HK-2 (cell line): ENCODE measurements around the gene CHST7.

Experiments used
- DNase-seq: peaks from one replicate; pipeline ENCODE4 v3.0.0-alpha.2; 2018; ENCODE audit not compliant: unreplicated experiment

Gene CHST7

DNA sequence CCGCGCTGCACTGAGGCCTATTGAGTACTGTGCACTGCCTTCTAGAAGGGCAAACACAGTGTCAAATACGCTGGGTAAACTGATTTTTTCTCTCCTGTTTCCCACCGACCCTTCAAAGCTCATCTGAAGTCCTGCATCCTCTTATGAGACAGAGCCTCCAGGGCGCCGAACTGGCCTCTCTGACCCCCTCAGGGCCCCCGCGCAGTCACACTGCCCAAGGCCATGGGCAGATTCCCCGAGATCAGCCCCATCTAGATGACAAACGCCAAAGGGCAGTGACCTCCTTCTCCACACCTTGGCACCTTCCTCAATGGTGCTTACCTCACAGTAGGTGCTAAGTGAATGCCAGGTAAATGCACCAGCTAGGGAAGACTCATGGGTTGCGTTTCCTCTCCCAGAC is 34.4 kb downstream of the CHST7 start:
- no peak for DNase-seq

DNA sequence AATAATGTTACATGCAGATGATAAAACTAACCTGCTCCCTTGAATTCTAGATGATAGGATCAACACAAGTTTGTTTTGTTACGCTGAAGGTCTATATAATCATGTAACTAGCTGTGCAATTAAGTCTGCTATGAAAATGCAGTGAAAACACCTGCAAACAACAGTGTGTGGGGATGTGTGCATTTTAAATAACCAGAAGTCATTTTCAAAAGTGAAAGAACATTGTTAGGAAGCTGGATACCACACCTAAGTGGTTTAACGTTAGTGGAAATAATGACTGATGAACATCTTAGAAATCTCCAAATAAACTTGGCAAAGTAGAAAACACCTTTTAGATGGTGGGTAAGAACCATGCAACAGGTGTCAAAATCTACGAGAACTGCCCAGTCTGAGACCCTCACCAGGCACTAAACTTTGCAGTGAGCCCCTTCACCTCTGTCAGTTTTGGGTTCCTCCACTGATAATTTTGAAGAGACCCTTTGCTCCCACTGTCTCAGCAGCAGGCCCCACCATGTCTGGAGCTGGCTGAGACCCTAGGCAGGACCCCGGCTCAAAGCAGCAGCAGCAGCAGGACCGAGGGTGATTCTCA is 36.6 kb downstream of the CHST7 start:
- no peak for DNase-seq

DNA sequence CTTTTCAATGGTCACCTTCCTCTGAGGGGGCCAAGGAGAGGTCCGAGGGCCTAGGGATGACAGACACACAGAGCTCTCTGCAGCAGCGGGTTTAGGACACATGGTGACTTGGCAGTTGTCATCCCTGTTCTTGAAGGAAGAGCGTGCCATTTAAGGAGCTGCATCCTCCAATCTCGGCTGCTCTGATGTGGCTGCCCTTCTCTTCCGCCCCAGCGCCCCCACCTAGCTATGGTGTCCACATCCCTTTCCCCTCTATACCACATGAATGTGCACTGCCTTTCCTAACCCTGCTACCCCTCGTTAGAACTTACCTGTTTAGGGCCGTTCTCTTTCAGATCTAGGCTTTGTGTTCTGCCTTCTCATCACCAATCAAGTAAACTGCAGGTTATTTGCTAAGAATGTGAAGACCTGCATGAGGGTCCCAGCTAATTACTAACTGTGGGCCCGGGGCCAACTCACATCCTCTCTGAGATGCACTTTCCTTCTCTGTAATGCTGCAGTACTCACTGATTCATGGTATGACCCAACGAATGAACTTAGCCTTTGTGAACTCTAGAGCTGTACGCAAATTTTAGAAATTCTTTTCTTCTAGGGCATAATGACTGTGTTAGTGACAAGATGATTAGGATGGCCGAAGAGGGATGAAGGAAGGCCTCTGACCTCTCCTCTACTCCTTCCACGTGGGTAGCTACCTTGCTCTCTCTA is 38.2 kb downstream of the CHST7 start:
- no peak for DNase-seq

DNA sequence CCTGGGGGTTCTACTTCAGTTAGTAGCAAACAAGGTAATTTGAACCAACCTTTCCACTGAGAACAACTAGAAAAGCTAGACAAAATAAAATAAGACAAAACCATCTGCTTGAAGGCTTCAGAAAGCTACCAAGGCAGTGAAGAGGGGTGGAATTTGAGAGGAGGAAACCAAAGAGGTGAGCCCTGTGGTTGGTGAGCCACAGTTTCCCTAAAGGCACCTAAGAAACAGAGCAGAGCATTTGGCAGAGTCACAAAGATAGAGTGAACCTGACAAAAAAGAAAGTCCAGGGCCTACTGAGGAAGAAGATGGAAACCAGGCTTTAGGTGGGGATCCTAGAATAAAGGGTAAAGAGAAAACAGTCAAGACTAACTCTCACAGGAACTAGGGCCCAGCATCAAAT is 44.3 kb downstream of the CHST7 start:
- no peak for DNase-seq

DNA sequence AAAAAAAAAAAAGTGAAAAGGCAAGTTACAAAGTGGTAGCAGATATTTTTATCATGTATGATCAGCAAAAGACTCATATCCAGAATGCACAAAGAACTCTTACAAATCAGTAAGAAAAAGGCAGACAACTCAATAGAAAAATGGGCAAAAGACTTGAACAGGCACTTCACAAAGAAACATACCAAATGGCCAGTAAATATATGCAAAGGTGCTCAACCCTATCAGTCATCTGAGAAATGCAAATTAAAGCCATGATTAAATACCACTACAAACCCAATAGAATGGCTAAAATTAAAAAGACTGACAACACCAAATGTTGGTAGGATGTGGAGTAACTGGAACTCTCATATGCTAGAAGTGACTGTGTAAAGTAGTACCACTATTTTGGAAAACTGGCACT is 45.4 kb downstream of the CHST7 start:
- DNase-seq = no peak

DNA sequence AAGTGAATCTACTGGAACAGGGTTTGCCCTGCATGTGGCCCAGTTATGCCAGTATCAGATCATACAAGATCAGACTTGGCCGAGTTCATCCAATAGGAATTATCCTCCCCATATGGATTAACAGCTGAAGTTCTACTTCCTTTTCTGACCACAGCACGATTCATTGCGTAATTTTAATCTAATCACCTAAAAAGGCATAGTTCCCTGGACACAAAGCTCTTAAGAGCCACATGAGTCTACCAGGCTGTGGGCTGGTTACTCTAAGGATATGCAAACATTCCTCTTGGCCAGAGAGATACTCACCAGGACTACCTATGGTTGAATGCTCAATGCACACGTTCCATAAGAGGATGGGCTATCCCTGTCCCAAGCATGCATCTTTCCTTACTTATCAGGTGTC is 46.9 kb downstream of the CHST7 start:
- no peak for DNase-seq

DNA sequence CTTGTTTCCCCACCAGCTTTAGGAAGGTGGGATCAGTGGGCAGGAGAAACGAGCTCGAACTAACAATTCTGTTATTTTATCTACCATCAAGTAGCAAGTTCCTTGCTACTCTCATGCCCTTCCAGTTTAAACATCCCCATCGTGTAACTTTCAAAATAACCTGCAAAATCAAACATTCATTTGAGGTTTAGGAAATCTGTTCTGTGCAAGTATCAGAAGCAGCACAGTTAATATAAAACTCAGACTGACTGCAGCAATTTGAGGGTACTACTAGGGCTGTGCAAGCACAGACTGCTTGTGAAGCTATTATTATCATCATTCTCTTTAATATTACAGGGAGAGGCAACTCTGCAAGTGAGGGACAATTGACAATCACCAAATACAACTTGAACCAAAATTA is 48.0 kb downstream of the CHST7 start:
- no peak for DNase-seq

DNA sequence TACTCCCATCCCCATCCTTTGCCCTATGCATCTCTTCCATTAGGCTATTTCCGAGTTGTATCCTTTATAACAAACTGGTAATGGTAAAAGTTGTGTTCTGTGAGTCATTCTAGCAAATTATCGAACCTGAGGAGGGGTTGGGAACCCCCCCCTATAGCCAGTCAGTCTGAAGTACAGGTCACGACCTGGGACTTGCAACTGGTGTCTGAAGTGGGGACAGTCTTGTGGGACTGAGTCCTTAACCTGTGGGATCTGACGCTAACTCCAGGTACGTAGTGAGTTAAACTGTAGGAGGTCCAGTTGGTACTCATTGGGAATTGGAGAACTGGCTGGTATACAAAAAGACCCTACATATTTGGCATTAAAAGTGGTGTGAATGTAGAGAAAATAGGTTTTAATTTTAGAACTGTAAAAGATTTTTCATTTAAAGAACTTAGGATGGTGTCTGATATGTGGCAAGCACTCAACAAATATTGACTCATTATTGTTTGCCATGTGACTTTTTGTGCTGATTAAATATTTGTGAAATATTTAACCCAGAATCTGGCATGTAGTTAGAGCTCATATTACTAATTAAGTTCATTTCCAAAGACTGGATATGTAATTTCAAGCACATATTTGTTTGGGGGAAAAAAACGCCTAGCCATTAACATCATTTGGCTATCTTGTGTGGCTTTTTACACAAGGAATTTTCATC is 50.7 kb downstream of the CHST7 start:
- no peak for DNase-seq

DNA sequence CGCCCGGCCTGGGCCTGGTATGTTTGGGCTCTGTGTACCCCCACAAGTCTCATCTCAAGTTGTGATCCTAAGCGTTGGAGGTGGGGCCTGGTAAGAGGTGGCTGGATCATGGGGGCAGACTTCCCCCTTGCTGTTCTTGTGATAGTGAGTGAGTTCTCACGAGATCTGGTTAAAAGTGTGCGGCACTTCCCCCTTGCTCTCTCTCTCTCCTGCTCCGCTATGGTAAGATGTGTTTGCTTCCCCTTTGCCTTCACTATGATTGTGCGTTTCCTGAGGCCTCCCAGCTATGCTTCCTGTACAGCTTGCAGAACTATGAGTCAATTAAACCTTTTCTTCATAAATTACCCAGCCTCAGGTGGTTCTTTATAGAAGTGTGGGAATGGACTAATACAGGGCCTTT is 53.0 kb downstream of the CHST7 start:
- no peak for DNase-seq

DNA sequence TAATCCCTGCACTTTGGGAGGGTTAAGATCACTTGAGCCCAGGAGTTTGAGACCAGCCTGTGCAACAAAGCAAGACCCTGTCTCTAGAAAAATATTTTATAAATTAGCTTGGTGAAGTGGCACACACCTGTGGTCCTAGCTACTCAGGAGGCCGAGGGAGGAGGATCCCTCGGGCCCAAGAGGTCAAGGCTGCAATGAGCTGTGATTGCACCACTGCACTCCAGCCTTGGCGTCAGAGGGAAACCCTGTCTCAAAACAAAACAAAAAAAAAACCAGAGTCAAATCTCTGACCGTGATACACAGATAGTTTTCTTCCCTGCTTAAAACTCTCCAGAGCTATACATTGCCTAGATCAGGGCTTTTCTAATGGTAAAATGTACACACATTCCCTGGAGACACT is 53.5 kb downstream of the CHST7 start:
- no peak for DNase-seq

DNA sequence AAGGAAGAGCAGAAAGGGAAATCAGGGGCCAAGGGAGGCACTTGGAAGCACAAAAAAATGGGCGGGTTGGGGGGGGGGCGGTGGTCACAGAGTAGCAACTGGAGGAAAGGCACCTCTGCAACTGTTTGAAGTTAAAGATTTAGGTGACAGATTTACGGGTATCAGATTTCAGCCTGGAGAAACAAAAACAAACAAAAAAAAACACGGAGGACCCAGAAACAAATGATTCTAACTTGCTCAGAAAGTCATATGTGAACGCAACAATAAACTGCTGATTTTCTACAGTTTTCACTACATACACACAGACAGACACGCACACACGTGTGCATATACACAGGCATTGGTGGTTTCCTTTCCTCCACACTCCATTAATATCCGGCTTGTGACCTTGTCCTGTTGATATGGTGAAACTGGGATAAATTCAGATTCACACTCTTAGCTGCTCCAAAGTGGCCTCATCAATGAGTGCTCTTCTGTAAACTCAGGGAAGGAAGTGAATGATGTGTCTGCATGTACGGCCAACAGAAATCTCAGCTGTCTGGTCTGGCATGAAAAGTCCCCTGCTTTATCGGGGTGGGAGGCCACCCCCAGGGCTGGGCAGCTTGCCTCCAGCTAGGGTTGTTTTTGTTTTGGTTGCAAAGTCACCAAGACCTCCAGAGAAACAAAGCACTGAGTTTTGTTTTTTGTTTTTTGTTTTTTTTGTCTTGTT is 54.3 kb downstream of the CHST7 start:
- DNase-seq = no peak

DNA sequence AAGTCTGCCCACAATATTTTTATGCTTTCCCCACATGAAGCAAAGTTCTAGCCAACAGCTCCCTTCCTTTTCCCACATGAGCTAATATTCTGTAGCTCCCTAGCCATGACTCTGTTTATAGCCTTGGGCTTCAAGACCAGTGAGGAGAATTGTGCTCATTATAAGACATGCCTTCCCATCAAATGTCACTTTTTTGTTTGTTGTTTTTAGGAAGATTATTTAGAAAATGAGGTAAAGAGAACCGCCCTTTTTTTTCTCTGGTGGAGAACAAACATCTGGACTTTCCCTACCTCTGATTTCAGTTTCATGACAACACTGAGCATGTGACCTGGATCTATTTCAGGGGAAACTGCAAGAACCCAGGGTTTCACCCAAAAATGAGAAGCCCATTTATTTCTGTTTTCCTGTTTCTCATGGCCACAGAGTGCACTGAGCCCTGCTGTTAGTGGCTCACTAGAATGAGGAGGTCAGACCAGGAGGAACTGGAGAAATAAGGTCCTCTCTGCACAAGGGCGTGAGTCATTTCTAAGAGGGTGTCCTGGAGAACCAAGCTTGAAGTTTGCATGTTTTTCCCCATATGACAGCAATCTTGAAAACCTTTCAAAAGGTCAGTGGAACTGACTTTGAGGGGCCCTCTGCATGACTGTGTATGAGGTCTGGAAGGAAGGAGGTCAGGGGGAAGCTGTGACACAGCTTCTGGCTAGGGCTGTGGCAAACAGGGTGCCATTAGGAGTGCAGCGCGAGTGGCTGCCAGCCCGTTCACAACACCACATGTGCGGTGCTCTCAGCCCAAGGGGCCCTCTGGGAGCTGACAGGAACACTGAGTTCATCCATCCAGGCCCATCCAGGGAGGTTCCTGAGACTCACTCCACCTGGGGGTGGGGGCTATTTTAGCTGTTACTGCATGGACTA is 55.2 kb downstream of the CHST7 start:
- DNase-seq = no peak

DNA sequence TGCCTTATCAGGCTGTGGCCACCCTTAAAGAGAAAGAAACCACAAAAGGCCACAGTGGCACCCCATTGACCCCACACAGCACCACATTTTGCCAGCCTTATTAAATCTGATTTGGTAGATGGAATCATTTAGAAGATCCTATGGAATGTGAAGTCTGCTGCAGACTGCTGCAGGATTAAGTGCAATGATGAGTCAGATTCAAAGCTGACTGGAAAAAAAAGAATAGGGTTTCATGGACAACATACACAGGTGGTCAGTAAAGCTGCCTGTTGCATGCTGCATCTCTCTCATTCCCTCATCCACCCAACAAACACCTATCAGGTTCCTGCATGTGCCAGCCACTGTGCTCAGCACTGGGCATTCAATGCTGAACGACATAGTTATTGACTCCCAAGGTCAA is 56.6 kb downstream of the CHST7 start:
- DNase-seq = no peak

DNA sequence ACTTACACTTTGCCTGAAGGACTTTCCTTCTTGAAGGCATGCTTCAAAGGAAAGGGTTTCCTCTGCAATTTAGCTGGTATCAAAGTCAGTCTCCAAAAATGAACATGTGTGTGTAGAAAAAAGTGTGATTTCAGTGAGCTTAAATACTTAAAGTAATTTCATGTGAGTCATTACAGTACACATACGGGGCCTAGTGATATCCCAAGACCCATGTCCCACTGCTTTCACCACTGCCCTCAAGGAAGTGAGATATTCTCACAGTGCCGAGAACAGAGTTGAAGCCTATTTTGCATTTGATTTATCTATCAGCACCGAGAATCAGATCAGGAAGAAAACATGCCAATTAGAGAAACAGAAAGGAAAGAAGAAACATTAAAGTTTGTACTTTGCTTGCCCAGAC is 61.0 kb downstream of the CHST7 start:
- DNase-seq = no peak

DNA sequence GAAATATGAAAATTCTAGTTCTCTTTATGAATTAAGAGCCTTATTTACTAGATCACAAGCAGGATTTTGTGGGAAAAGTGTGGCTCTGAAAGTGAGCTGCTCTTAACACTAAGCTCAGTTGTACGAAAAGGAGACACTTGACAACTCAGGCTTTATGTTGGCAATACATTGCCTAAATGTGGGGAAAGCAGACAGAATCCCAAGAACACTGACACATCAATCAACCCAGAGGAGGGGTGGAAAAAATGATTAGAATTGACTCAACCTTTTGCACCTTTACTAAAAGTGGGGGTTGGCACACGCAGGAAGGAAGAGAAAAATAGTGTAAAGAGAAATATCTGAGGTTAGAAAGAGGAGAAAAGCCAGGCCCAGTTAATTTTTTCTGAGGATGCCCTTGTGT is 61.6 kb downstream of the CHST7 start:
- DNase-seq = no peak

DNA sequence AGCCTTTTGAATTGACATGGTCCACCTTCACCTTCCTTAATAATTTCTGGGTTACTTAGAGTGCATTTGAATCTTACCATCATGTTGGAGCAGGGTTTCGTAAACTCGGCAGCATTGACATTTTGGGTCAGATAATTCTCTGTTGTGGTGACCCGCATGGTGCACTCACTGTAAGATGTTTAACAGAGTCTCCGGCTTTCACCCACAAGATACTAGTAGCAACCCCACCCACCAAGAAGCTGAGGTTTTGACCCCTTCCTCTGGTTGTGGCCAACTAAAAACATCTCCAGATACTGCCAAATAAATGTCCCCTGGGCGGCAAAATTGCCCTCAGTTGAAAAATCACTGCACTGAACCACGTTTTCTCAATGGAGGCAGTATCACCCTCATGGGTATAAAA is 62.7 kb downstream of the CHST7 start:
- DNase-seq = no peak

DNA sequence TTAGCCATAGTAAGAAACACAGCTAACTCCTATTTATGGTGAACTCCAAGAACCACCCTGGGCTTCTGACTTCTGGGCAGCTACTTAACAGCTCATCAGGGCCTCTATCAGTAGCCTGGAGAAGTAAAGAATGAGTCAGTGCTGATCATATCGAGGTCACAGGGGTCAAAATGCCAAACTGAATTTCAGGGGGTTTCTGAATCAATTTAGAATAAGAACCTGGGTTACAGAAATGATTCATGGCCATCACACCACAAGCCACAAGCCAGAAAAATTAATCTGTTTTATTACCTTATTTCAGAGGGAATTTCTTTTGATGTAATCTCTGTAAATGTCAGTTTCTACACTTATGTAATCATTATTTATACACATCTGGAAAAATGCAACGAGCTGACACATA is 64.4 kb downstream of the CHST7 start:
- no peak for DNase-seq

DNA sequence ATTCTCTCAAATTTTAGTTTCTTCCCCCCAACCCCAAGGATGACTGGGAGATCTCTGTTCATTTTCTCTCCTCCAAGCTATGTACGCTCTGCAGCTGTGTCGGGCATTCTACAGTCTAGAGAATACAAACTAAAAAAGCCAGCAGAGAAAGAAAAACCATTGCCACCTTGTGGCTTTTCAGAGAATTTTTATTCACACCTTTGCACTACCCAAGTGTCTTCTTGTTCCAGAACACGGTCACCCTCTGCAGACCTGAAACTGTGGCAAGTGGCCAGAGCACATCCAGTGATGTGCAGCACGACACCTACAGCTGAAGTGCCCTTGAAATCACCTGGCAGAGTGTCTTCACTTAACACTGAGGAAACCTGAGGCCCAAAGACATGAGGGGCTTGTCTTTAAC is 68.6 kb downstream of the CHST7 start:
- no peak for DNase-seq

DNA sequence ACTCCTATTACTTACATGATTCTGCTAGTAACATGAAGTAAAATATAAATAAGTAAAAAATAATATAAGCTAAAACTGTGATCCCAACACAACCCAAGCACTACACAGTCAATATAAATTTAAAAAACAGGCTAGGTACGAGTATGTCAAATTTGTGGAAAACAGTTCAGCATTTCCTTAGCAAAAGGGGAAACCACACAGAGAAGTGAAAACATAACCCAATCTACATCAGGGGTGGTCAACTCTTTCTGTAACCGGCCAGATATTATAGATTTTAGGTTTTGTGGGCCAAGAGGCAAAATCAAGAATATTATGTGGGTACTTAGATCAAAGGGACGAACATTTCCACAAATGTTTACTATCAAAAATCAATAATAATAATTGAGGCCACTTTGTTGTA is 70.1 kb downstream of the CHST7 start:
- no peak for DNase-seq

DNA sequence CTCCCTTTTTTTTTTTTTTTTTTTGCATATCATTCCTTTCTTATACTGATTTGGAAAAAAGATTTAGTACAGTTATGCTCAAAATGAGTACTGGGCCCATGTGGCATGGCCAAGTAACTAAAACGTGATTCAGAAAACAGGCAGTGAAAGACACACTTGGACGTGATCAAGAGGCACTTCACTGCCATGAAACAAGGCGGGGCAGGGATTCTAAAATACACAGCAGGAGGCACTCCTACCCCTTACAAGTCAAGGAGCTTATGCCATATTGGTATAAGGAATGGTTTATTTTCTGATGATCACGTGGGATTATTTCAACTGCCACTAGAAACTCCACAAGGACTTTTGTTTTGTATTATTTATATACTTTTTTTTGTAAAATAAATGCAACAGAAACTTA is 72.0 kb downstream of the CHST7 start:
- no peak for DNase-seq

DNA sequence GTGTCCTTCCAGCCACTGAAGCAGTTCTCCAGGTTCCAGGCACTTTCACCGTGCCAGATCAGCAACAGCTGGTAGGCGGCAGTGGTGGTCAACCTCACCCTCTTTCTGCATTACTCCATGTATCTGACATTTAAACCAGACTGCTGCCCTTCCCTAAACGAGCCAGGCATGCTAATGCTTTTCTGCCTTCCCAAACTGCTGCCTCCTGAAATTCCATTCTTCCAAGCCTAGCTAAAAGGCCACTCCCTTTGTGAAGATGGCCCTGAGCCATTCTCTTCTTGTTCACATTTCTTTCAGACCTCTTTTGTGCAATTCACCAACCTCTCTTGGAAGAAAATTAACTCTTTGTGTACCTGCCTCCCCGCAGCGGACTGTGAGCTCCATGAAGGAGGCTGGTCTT is 73.7 kb downstream of the CHST7 start:
- no peak for DNase-seq
